ENCODE data around the gene KCP.

KCP gene

GRCh38 chr7:128838981-128839731, 71.4 kb downstream of the KCP start:
- H2AFZ ChIP-seq (ENCODE audit: low read length) = no peak overlapping the region
- no peaks in the 10 kb centered on the region for H3K9me2 ChIP-seq (replicated peaks; ENCODE audit: low read depth, low read length)
- no peaks in the 10 kb centered on the region for H3K9me3 ChIP-seq (ENCODE audit: insufficient read depth, low read depth, low read length)
- no peak for TF ChIP-seq EZH2phosphoT487 (IDR thresholded peaks at IDR 0.05; ENCODE audit: borderline replicate concordance)
- no peak for TF ChIP-seq CTCF (conservative IDR thresholded peaks at IDR 0.05; ENCODE audit: low read length)
- H3K4me1 ChIP-seq (ENCODE audit: insufficient read depth, low read length, poor library complexity, severe bottlenecking) = peaks cover 7% of the 10 kb centered on the region
- no peaks in the 10 kb centered on the region for H4K20me1 ChIP-seq (ENCODE audit: insufficient read depth, low read length, poor library complexity, severe bottlenecking)
- H3K9ac ChIP-seq (ENCODE audit: low read depth, low read length, poor library complexity, severe bottlenecking) = no peak overlapping the region
- H3K36me3 ChIP-seq (ENCODE audit: insufficient read depth, low read length) = no peaks in the 10 kb centered on the region
- H3K27me3 ChIP-seq (ENCODE audit: insufficient read depth, low read length, poor library complexity, severe bottlenecking) = no peaks in the 10 kb centered on the region
- H3K4me2 ChIP-seq (ENCODE audit: low read depth, low read length, poor library complexity, severe bottlenecking) = no peak overlapping the region
- H3F3A ChIP-seq (ENCODE audit: low read depth) = 0 out of 2 replicates have a peak, but pooled peaks cover 2% of the 10 kb centered on the region
- H3K4me3 ChIP-seq (ENCODE audit: low read length, poor library complexity, severe bottlenecking) = no peak overlapping the region
- no peaks in the 10 kb centered on the region for H3K79me2 ChIP-seq (ENCODE audit: insufficient read depth, low read length)

GRCh38 chr7:128838109-128838779, 72.3 kb downstream of the KCP start:
- no peak overlapping the region for H3K4me2 ChIP-seq (ENCODE audit: low read depth, low read length, poor library complexity, severe bottlenecking)
- H3K9me3 ChIP-seq (ENCODE audit: insufficient read depth, low read depth, low read length) = no peaks in the 10 kb centered on the region
- H3K79me2 ChIP-seq (ENCODE audit: insufficient read depth, low read length) = no peaks in the 10 kb centered on the region
- H3K27me3 ChIP-seq (ENCODE audit: insufficient read depth, low read length, poor library complexity, severe bottlenecking) = no peaks in the 10 kb centered on the region
- no peaks in the 10 kb centered on the region for H4K20me1 ChIP-seq (ENCODE audit: insufficient read depth, low read length, poor library complexity, severe bottlenecking)
- peaks cover 14% of the 10 kb centered on the region for H3K4me1 ChIP-seq (ENCODE audit: insufficient read depth, low read length, poor library complexity, severe bottlenecking)
- TF ChIP-seq EZH2phosphoT487 (IDR thresholded peaks at IDR 0.05; ENCODE audit: borderline replicate concordance) = no peak
- no peak for TF ChIP-seq CTCF (conservative IDR thresholded peaks at IDR 0.05; ENCODE audit: low read length)
- no peaks in the 10 kb centered on the region for H3K36me3 ChIP-seq (ENCODE audit: insufficient read depth, low read length)
- H3F3A ChIP-seq (ENCODE audit: low read depth) = 0 out of 2 replicates have a peak, but pooled peaks cover 2% of the 10 kb centered on the region
- no peak overlapping the region for H3K4me3 ChIP-seq (ENCODE audit: low read length, poor library complexity, severe bottlenecking)
- no peak overlapping the region for H3K9ac ChIP-seq (ENCODE audit: low read depth, low read length, poor library complexity, severe bottlenecking)
- H3K9me2 ChIP-seq (replicated peaks; ENCODE audit: low read depth, low read length) = no peaks in the 10 kb centered on the region
- no peak overlapping the region for H2AFZ ChIP-seq (ENCODE audit: low read length)

- Histone ChIP-seq H3K9me3 (ENCODE audit: insufficient read depth, low read depth, low read length) (no peaks in the 10 kb centered on the region), H3K4me3 (ENCODE audit: low read length, poor library complexity, severe bottlenecking) (no peak overlapping the region), H3K79me2 (ENCODE audit: insufficient read depth, low read length) (no peaks in the 10 kb centered on the region), H3K27me3 (ENCODE audit: insufficient read depth, low read length, poor library complexity, severe bottlenecking) (no peaks in the 10 kb centered on the region), H3K9ac (ENCODE audit: low read depth, low read length, poor library complexity, severe bottlenecking) (no peak overlapping the region), H3K36me3 (ENCODE audit: insufficient read depth, low read length) (no peaks in the 10 kb centered on the region), H4K20me1 (ENCODE audit: insufficient read depth, low read length, poor library complexity, severe bottlenecking) (no peaks in the 10 kb centered on the region), H3K4me2 (ENCODE audit: low read depth, low read length, poor library complexity, severe bottlenecking) (no peak overlapping the region), H3K4me1 (ENCODE audit: insufficient read depth, low read length, poor library complexity, severe bottlenecking) (peaks cover 21% of the 10 kb centered on the region), H3F3A (ENCODE audit: low read depth) (0 out of 2 replicates have a peak, but pooled peaks cover 2% of the 10 kb centered on the region), H2AFZ (ENCODE audit: low read length) (no peak overlapping the region), H3K9me2 (replicated peaks; ENCODE audit: low read depth, low read length) (no peaks in the 10 kb centered on the region)
- TF ChIP-seq CTCF (conservative IDR thresholded peaks at IDR 0.05; ENCODE audit: low read length) (no peak), EZH2phosphoT487 (IDR thresholded peaks at IDR 0.05; ENCODE audit: borderline replicate concordance) (no peak)
Observed at GRCh38 chr7:128837521-128837921, 73.0 kb downstream of the KCP start.
